Naive thymus-derived CD4-positive, alpha-beta T cell (primary cell): ENCODE measurements around the gene HDLBP. TPM values are rescaled to one million over a fixed set of nuclear protein-coding genes. Genes with fewer than 3 reads are reported as not detected.

Source experiments
- ATAC-seq: fragments of 150-1000 bp; cut with Tn5 transposase; 2 replicates; pipeline ENCODE4 v1.10.0; 2021; ENCODE audit warnings: mild to moderate bottlenecking, moderate library complexity
- CTCF ChIA-PET: fragments of 350-600 bp; sonication (Branson Sonifier 250); formaldehyde crosslinking; loops from one replicate; lab custom pipeline; 2021; ENCODE audit warnings: antibody characterized with exemption; lab: Charles Lee
- POLR2A ChIA-PET: fragments of 350-600 bp; sonication (Branson Sonifier 250); formaldehyde crosslinking; loops from one replicate; lab custom pipeline; 2021; ENCODE audit warnings: antibody characterized with exemption, inconsistent platforms; lab: Charles Lee
- DNase-seq, 9 donors: peaks; one replicate each; pipeline versions ENCODE4 v3.0.0 to v3.0.0-alpha.2; 2020 to 2022; ENCODE audit warnings: mixed read lengths in 1 of 9
- H3K27ac ChIP-seq: one replicate; pipeline ENCODE4 v1.7.0; 2013; ENCODE audit warnings: mild to moderate bottlenecking, low read depth, low read length, moderate library complexity
- H3K27me3 ChIP-seq, 2 donors: one replicate each; pipeline ENCODE4 v1.7.0; 2013; ENCODE audit warnings: low read length in 2 of 2, mild to moderate bottlenecking in 2 of 2, moderate library complexity in 2 of 2; ENCODE audit not compliant: control insufficient read depth in 2 of 2, insufficient read depth in 2 of 2
- H3K36me3 ChIP-seq, 3 experiments: 1 replicate in 2 of 3; 2 replicates in 1 of 3; pipeline ENCODE4 v1.7.0; 2013; ENCODE audit warnings: low read length in 3 of 3, mild to moderate bottlenecking in 3 of 3, moderate library complexity in 1 of 3; ENCODE audit not compliant: insufficient read depth in 3 of 3, control insufficient read depth in 2 of 3
- H3K4me1 ChIP-seq, 2 donors: one replicate each; pipeline ENCODE4 v1.7.0; 2013; ENCODE audit warnings: low read length in 2 of 2, mild to moderate bottlenecking in 2 of 2, moderate library complexity in 1 of 2; ENCODE audit not compliant: control insufficient read depth in 2 of 2, insufficient read depth in 2 of 2
- H3K4me3 ChIP-seq: 2 replicates; pipeline ENCODE4 v1.7.0; 2013; ENCODE audit warnings: mild to moderate bottlenecking, low read length
- H3K9me3 ChIP-seq, 3 experiments: 1 replicate in 2 of 3; 2 replicates in 1 of 3; pipeline ENCODE4 v1.7.0; 2013; ENCODE audit warnings: low read length in 3 of 3; ENCODE audit not compliant: control insufficient read depth in 2 of 3
- H3K27ac Mint-ChIP-seq, 9 donors: one replicate each; pipeline ENCODE4 v1.8.0; 2020 to 2022; ENCODE audit warnings: mixed read lengths in 9 of 9, mild to moderate bottlenecking in 8 of 9, moderate library complexity in 5 of 9, inconsistent platforms in 2 of 9
- H3K27me3 Mint-ChIP-seq, 5 donors: one replicate each; pipeline ENCODE4 v1.8.0; 2021 to 2022; ENCODE audit warnings: mixed read lengths in 5 of 5, mild to moderate bottlenecking in 1 of 5
- H3K36me3 Mint-ChIP-seq, 5 donors: one replicate each; pipeline ENCODE4 v1.8.0; 2020 to 2022; ENCODE audit warnings: mixed read lengths in 5 of 5, mild to moderate bottlenecking in 3 of 5, inconsistent platforms in 1 of 5
- H3K4me1 Mint-ChIP-seq, 7 donors: one replicate each; pipeline ENCODE4 v1.8.0; 2020 to 2022; ENCODE audit warnings: mixed read lengths in 7 of 7, mild to moderate bottlenecking in 3 of 7, inconsistent platforms in 1 of 7
- H3K4me3 Mint-ChIP-seq, 10 donors: one replicate each; pipeline ENCODE4 v1.8.0; 2020 to 2022; ENCODE audit warnings: mild to moderate bottlenecking in 10 of 10, mixed read lengths in 10 of 10, moderate library complexity in 6 of 10, inconsistent platforms in 2 of 10
- H3K9me3 Mint-ChIP-seq, 11 donors: one replicate each; pipeline ENCODE4 v1.8.0; 2020 to 2022; ENCODE audit warnings: mixed read lengths in 11 of 11, mild to moderate bottlenecking in 4 of 11, inconsistent platforms in 1 of 11, moderate library complexity in 1 of 11
- intact Hi-C, 2 donors: fragments of 100-400 bp; cut with micrococcal nuclease; formaldehyde crosslinking; loops; one replicate each; pipeline ENCODE4 v1.15.1; 2023
- polyA plus RNA-seq, 2 donors: library from polyadenylated mRNA; unstranded; fragments of 300-500 nt; fragmentation: Illumina TruSeq; gene quantifications; one replicate each; pipeline ENCODE4 v1.2.3, GENCODE V29; 2021
- total RNA-seq, 6 experiments: library from RNA in 5 of 6; stranded (reverse) in 5 of 6; gene quantifications; 1 replicate in 5 of 6; 2 replicates in 1 of 6; pipeline ENCODE4 v1.2.3 and lab custom pipeline; 2021 to 2026

HDLBP gene
- total and polyA plus RNA-seq, 7 experiments from 2014 or later: 42.8 to 231 (median 153) TPM

- POLR2A ChIA-PET: interaction anchor here (1.3 kb wide), 1 partner anchor 26 kb away, joined by 3 read pairs; no protein-coding TSS in a partner anchor
- intact Hi-C loops: loop anchor here (1.0 to 5.0 kb wide), 7 partner anchors 16 to 430 kb away; partner anchors contain the start of genes FARP2 (in 2 of the 2), HDLBP (in 1 of the 2), ING5 (in 1 of the 2) and SEPTIN2 (in 1 of the 2)
- CTCF ChIA-PET: no interaction called here
Measured at GRCh38 chr2:241272303-241273209, 42.9 kb downstream of the HDLBP start.

GRCh38 chr2:241271706-241272302 lies 43.7 kb downstream of the HDLBP start:
- H3K4me1 ChIP-seq: peaks cover 8 to 16% of the 10 kb centered on the region in 2 donors
- H3K4me1 Mint-ChIP-seq: peaks cover 41 to 65% (median 60%) of the 10 kb centered on the region in 7 donors
- H3K9me3 Mint-ChIP-seq: peaks cover 0 to 20% (median 8%) of the 10 kb centered on the region in 11 donors
- H3K27ac Mint-ChIP-seq: peak overlapping the region; percentile 70 to 94 (median 89)
- H3K9me3 ChIP-seq: peaks cover 0 to 5% (median 0%) of the 10 kb centered on the region in 3 experiments
- peak; percentile 37 to 69 (median 42) for DNase-seq
- H3K27ac ChIP-seq: peak overlapping the region; percentile 76
- H3K27me3 ChIP-seq: no peaks in the 10 kb centered on the region
- ChIA-PET POLR2A (interaction anchor here (0.5 to 1.3 kb wide), 2 partner anchors 27 to 75 kb away, joined by 3 to 4 read pairs; no protein-coding TSS in a partner anchor), CTCF (no interaction called here)
- H3K27me3 Mint-ChIP-seq: no peaks in the 10 kb centered on the region
- ATAC-seq: peak; percentile 83
- H3K36me3 Mint-ChIP-seq: peaks cover 11 to 27% (median 20%) of the 10 kb centered on the region in 5 donors
- peaks cover 0 to 15% (median 1%) of the 10 kb centered on the region in 3 experiments for H3K36me3 ChIP-seq
- H3K4me3 Mint-ChIP-seq: peak overlapping the region; percentile 91 to 97 (median 94)
- peak overlapping the region; percentile 63 for H3K4me3 ChIP-seq
- intact Hi-C loops: loop anchor here (1.0 to 5.0 kb wide), 8 partner anchors 17 to 431 kb away; partner anchors contain the start of genes FARP2 (in 2 of the 2), HDLBP (in 2 of the 2), SEPTIN2 (in 2 of the 2) and STK25 (in 2 of the 2)

More at GRCh38 chr2:241272303-241273209, 42.9 kb downstream of the HDLBP start:
- no peaks in the 10 kb centered on the region for H3K27me3 ChIP-seq
- H3K36me3 ChIP-seq: peaks cover 0 to 14% (median 0%) of the 10 kb centered on the region in 3 experiments
- ATAC-seq (peak; percentile 72), DNase-seq (peak in 7 of 9 donors; percentile 10 to 69 (median 26))
- H3K4me1 ChIP-seq: peaks cover 8 to 16% of the 10 kb centered on the region in 2 donors
- peak overlapping the region; percentile 63 for H3K4me3 ChIP-seq
- Mint-ChIP-seq H3K27me3 (no peaks in the 10 kb centered on the region), H3K36me3 (peaks cover 11 to 34% (median 20%) of the 10 kb centered on the region in 5 donors), H3K27ac (peak overlapping the region in 8 of 9 donors; percentile 1 to 89 (median 54)), H3K4me3 (peak overlapping the region; percentile 64 to 94 (median 76)), H3K4me1 (peaks cover 37 to 69% (median 60%) of the 10 kb centered on the region in 7 donors), H3K9me3 (peaks cover 0 to 20% (median 8%) of the 10 kb centered on the region in 11 donors)
- peak overlapping the region; percentile 76 for H3K27ac ChIP-seq
- peaks cover 0 to 5% (median 0%) of the 10 kb centered on the region in 3 experiments for H3K9me3 ChIP-seq

- H3K36me3 ChIP-seq: peaks cover 0 to 25% (median 8%) of the 10 kb centered on the region in 3 experiments
- H3K9me3 ChIP-seq: peaks cover 0 to 2% (median 0%) of the 10 kb centered on the region in 3 experiments
- H3K4me3 ChIP-seq: no peak overlapping the region
- H3K4me1 ChIP-seq: peaks cover 8 to 16% of the 10 kb centered on the region in 2 donors
- Mint-ChIP-seq H3K9me3 (peaks cover 0 to 11% (median 5%) of the 10 kb centered on the region in 11 donors), H3K27ac (peak overlapping the region in 6 of 9 donors; percentile 6 to 92 (median 80)), H3K4me3 (peak overlapping the region; percentile 91 to 97 (median 94)), H3K4me1 (peaks cover 37 to 67% (median 53%) of the 10 kb centered on the region in 7 donors), H3K36me3 (peaks cover 9 to 17% (median 15%) of the 10 kb centered on the region in 5 donors), H3K27me3 (no peaks in the 10 kb centered on the region)
- ChIA-PET CTCF (no interaction called here), POLR2A (interaction anchor here (0.5 kb wide), 1 partner anchor 412 kb away, joined by 3 read pairs; no protein-coding TSS in a partner anchor)
- no peak overlapping the region for H3K27ac ChIP-seq
- intact Hi-C loops: loop anchor here in 1 of 2 donors (2.0 to 5.0 kb wide), 2 partner anchors 87 to 238 kb away; partner anchors contain the start of genes FARP2 and STK25
- DNase-seq (no peak), ATAC-seq (no peak)
- no peaks in the 10 kb centered on the region for H3K27me3 ChIP-seq
Measured at GRCh38 chr2:241270531-241270930, 44.9 kb downstream of the HDLBP start.

GRCh38 chr2:241269707-241270520 lies 45.6 kb downstream of the HDLBP start:
- no peak overlapping the region for H3K27ac ChIP-seq
- H3K4me1 ChIP-seq: peaks cover 8 to 16% of the 10 kb centered on the region in 2 donors
- Mint-ChIP-seq H3K4me1 (peaks cover 37 to 67% (median 52%) of the 10 kb centered on the region in 7 donors), H3K27me3 (no peaks in the 10 kb centered on the region), H3K9me3 (peaks cover 0 to 4% (median 0%) of the 10 kb centered on the region in 11 donors), H3K36me3 (peaks cover 3 to 12% (median 9%) of the 10 kb centered on the region in 5 donors), H3K4me3 (peak overlapping the region in 6 of 10 donors; percentile 8 to 97 (median 94)), H3K27ac (peak overlapping the region in 6 of 9 donors; percentile 23 to 74 (median 40))
- ATAC-seq (no peak), DNase-seq (no peak)
- intact Hi-C loops: loop anchor here in 1 of 2 donors (2.0 to 5.0 kb wide), 2 partner anchors 87 to 239 kb away; partner anchors contain the start of genes FARP2 and STK25
- H3K4me3 ChIP-seq: no peak overlapping the region
- ChIA-PET CTCF (no interaction called here), POLR2A (no interaction called here)
- no peaks in the 10 kb centered on the region for H3K27me3 ChIP-seq
- H3K36me3 ChIP-seq: peaks cover 0 to 29% (median 8%) of the 10 kb centered on the region in 3 experiments
- no peaks in the 10 kb centered on the region for H3K9me3 ChIP-seq

- Mint-ChIP-seq H3K4me1 (peaks cover 35 to 58% (median 42%) of the 10 kb centered on the region in 7 donors), H3K4me3 (peak overlapping the region in 2 of 10 donors; percentile 32 to 57), H3K36me3 (peaks cover 0 to 10% (median 5%) of the 10 kb centered on the region in 5 donors), H3K27ac (peak overlapping the region in 6 of 9 donors; percentile 25 to 50 (median 36)), H3K9me3 (peaks cover 0 to 1% (median 0%) of the 10 kb centered on the region in 11 donors), H3K27me3 (no peaks in the 10 kb centered on the region)
- Histone ChIP-seq H3K4me1 (peaks cover 8 to 16% of the 10 kb centered on the region in 2 donors), H3K4me3 (no peak overlapping the region), H3K27me3 (no peaks in the 10 kb centered on the region), H3K27ac (no peak overlapping the region), H3K36me3 (peaks cover 0 to 37% (median 8%) of the 10 kb centered on the region in 3 experiments), H3K9me3 (no peaks in the 10 kb centered on the region)
- intact Hi-C loops: no loop called here
- DNase-seq: no peak
- ChIA-PET CTCF (interaction anchor here (0.6 kb wide), 1 partner anchor 99 kb away, joined by 3 read pairs; no protein-coding TSS in a partner anchor), POLR2A (interaction anchor here (0.6 kb wide), 1 partner anchor 12 kb away, joined by 3 read pairs; no protein-coding TSS in a partner anchor)
- ATAC-seq: no peak
Measured at GRCh38 chr2:241268716-241269445, 46.6 kb downstream of the HDLBP start.
